A673 (cell line): ENCODE data around the gene ALDH8A1. TPM values are rescaled to one million over a fixed set of nuclear protein-coding genes. Genes with fewer than 3 reads are reported as not detected.

Source experiments
- BruUV-seq: library from RNA; stranded (reverse); fragments of 400-500 nt; replicated peaks from 2 replicates; lab custom pipeline; 2021; lab: Mats Ljungman, UMichigan
- CTCF ChIA-PET: fragments of 300-600 bp; sonication (Branson Sonifier 250); formaldehyde crosslinking; loops from one replicate; lab custom pipeline; 2022; ENCODE audit warnings: antibody characterized with exemption; lab: Charles Lee
- POLR2A ChIA-PET: fragments of 300-600 bp; sonication (Branson Sonifier 250); formaldehyde crosslinking; loops from one replicate; lab custom pipeline; 2022; ENCODE audit warnings: antibody characterized with exemption; ENCODE audit not compliant: low non-redundant PET; lab: Charles Lee
- DNase-seq: peaks from one replicate; pipeline ENCODE4 v3.0.0-alpha.2; 2015; ENCODE audit warnings: low spot score
- H3K27ac ChIP-seq: fragments of 200-600 bp; sonication (generic); 2 replicates; pipeline ENCODE4 v1.5.1; 2016; ENCODE audit warnings: mixed run types, low read depth, mild to moderate bottlenecking, mixed read lengths, antibody characterized with exemption, low read length; ENCODE audit not compliant: poor library complexity, severe bottlenecking
- H3K27me3 ChIP-seq: fragments of 200-600 bp; sonication (generic); replicated peaks from 2 replicates; pipeline ENCODE4 v1.6.1; 2017; ENCODE audit warnings: mixed run types, low read depth, mild to moderate bottlenecking, mixed read lengths, antibody characterized with exemption, low read length; ENCODE audit not compliant: insufficient read depth, poor library complexity
- H3K36me3 ChIP-seq: fragments of 200-600 bp; sonication (generic); 2 replicates; pipeline ENCODE4 v1.6.1; 2016; ENCODE audit warnings: mixed run types, mild to moderate bottlenecking, mixed read lengths, antibody characterized with exemption, low read length; ENCODE audit not compliant: insufficient read depth, poor library complexity, severe bottlenecking
- H3K4me1 ChIP-seq: fragments of 200-600 bp; sonication (generic); 2 replicates; pipeline ENCODE4 v1.6.1; 2017; ENCODE audit warnings: mixed run types, mild to moderate bottlenecking, mixed read lengths, antibody characterized with exemption, low read length; ENCODE audit not compliant: insufficient read depth, poor library complexity, severe bottlenecking
- H3K4me3 ChIP-seq: fragments of 200-600 bp; sonication (generic); 2 replicates; pipeline ENCODE4 v1.5.1; 2016; ENCODE audit warnings: low read depth, mixed run types, mild to moderate bottlenecking, mixed read lengths, low read length; ENCODE audit not compliant: poor library complexity, severe bottlenecking
- H3K9me3 ChIP-seq: fragments of 200-600 bp; sonication (generic); 2 replicates; pipeline ENCODE4 v1.6.1; 2016; ENCODE audit warnings: mixed run types, low read depth, mild to moderate bottlenecking, mixed read lengths, antibody characterized with exemption, low read length; ENCODE audit not compliant: poor library complexity, severe bottlenecking
- EZH2 ChIP-seq: fragments of 200-600 bp; sonication (generic); IDR thresholded peaks from 2 replicates; pipeline ENCODE4 v1.6.1; 2017; ENCODE audit warnings: borderline replicate concordance, low read depth, mild to moderate bottlenecking, mixed read lengths, antibody characterized with exemption, low read length; ENCODE audit not compliant: poor library complexity, severe bottlenecking
- intact Hi-C: fragments of 100-400 bp; cut with micrococcal nuclease; formaldehyde crosslinking; loops from one replicate; pipeline ENCODE4 v1.10.0; 2022; ENCODE audit not compliant: unreplicated experiment
- total RNA-seq: library from RNA; stranded (reverse); gene quantifications from 2 replicates; pipeline ENCODE4 v1.2.3, GENCODE V29; 2021
- TF ChIP-seq, protein P1 (sequence below): fragments of 300-800, 200-600 bp; sonication (generic); conservative IDR thresholded peaks from 2 replicates; pipeline ENCODE4 v1.5.1; 2017; ENCODE audit warnings: low read depth, mild to moderate bottlenecking, antibody characterized with exemption, low read length, moderate library complexity, mixed read lengths

The ALDH8A1 gene
- total RNA-seq, 1 experiment from 2014 or later = 0.45 TPM

DNA sequence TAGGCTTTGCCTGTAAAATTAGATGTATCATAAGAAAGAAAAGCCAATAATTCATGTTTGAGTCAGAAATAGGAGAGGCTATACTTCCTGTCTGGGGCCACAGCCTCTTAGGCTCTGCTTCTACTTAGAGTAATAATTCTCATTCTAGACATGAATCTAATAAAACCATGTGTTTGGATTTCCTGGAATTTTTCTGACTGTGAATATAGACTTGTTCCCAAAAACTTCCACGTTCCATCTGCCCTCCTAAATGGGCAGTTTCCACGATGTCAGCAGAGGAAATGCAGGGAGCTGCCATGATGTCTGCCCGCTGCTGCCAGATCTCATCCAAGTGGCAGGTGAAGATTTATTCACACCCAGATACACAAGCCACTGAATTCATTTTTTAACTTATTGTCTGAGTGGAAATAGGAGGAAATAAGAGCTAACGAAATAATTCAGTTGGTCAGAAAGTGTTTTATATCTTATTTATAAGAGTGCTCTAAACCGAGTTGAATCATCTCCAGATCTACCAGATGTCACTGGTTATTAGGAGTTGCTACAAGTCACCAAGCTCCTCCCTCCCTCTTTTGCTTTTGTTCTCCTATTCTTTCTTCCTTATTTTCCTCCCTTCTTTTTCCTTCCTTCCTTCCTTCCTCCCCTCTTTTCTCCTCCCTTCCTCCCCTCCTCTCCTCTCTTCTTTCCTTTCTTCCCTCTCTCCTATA is 69.3 kb downstream of the ALDH8A1 start:
- Histone ChIP-seq H3K27ac (no peak overlapping the region), H3K4me3 (no peak overlapping the region), H3K4me1 (peaks cover 9% of the 10 kb centered on the region), H3K9me3 (no peaks in the 10 kb centered on the region), H3K36me3 (no peaks in the 10 kb centered on the region), H3K27me3 (no peaks in the 10 kb centered on the region)
- no TSS peak for BruUV-seq
- CTCF ChIA-PET = no interaction called here
- TF ChIP-seq, protein P1, sequence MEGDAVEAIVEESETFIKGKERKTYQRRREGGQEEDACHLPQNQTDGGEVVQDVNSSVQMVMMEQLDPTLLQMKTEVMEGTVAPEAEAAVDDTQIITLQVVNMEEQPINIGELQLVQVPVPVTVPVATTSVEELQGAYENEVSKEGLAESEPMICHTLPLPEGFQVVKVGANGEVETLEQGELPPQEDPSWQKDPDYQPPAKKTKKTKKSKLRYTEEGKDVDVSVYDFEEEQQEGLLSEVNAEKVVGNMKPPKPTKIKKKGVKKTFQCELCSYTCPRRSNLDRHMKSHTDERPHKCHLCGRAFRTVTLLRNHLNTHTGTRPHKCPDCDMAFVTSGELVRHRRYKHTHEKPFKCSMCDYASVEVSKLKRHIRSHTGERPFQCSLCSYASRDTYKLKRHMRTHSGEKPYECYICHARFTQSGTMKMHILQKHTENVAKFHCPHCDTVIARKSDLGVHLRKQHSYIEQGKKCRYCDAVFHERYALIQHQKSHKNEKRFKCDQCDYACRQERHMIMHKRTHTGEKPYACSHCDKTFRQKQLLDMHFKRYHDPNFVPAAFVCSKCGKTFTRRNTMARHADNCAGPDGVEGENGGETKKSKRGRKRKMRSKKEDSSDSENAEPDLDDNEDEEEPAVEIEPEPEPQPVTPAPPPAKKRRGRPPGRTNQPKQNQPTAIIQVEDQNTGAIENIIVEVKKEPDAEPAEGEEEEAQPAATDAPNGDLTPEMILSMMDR = no peak
- no peak for TF ChIP-seq EZH2
- intact Hi-C loops = no loop called here
- POLR2A ChIA-PET = no interaction called here
- DNase-seq = peak; percentile 10

DNA sequence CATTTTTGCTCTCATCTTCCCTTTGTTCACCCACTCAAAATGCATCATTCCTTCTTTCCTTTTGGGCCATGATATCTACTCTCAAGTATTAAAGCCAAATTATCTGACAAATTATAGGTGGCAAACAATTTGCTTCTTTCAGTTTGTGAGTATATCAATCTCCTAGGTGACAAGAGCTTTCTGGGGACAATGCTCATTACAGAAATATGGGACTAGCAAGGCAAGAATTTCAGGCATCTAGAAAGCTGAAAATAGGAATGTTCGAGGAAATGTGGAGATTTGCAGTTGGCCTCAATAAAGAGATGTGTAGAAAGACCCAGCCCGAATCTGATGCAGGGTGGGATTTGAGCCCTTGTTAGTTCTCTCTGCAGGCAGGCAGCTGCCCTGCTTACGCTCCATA is 71.8 kb downstream of the ALDH8A1 start:
- ChIA-PET CTCF (no interaction called here), POLR2A (no interaction called here)
- H3K4me3 ChIP-seq = no peak overlapping the region
- intact Hi-C loops = loop anchor here (1.0 kb wide), 1 partner anchor 719 kb away; no protein-coding TSS in a partner anchor
- H3K4me1 ChIP-seq = peaks cover 9% of the 10 kb centered on the region
- BruUV-seq = no TSS peak
- no peaks in the 10 kb centered on the region for H3K27me3 ChIP-seq
- no peak for DNase-seq
- H3K27ac ChIP-seq = no peak overlapping the region
- H3K36me3 ChIP-seq = no peaks in the 10 kb centered on the region
- no peak for TF ChIP-seq EZH2
- TF ChIP-seq, protein P1 = no peak
- peaks cover 3% of the 10 kb centered on the region for H3K9me3 ChIP-seq

- no peak for DNase-seq
- no peak for TF ChIP-seq EZH2
- TF ChIP-seq, protein P1 = no peak
- CTCF ChIA-PET = no interaction called here
- Histone ChIP-seq H3K9me3 (peaks cover 3% of the 10 kb centered on the region), H3K27ac (no peak overlapping the region), H3K4me1 (peaks cover 2% of the 10 kb centered on the region), H3K4me3 (no peak overlapping the region), H3K27me3 (no peaks in the 10 kb centered on the region), H3K36me3 (no peaks in the 10 kb centered on the region)
- BruUV-seq = no TSS peak
- intact Hi-C loops = no loop called here
- POLR2A ChIA-PET = no interaction called here
These were observed 74.5 kb downstream of the ALDH8A1 start for GRCh38 chr6:134875367-134875766.
